GM18867 (cell line): ENCODE results near the gene ATP7B.

Experiments used
- ATAC-seq: cut with Tn5 transposase; IDR thresholded peaks from one replicate; pipeline ENCODE4 v1.9.1; 2021; ENCODE audit warnings: mild to moderate bottlenecking, moderate library complexity; ENCODE audit not compliant: unreplicated experiment

Gene ATP7B

DNA sequence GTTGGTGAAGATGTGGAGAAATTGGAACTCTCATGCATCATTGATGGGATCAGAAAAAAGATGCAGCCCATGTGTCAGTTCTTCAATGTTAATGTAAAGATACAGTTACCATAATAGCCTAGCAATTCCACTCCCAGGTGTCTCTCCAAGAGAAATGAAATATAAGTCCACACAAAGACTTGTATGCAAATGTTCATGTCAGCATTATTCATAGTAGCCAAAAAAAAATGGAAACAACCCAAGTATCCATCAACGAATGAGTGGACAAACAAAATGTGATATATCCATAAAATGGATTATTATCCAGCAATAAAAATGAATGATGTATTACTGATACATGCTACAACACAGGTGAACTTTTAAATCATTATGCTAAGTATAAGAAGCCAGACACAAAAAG, 110.8 kb downstream of the ATP7B start:
- no peak for ATAC-seq

DNA sequence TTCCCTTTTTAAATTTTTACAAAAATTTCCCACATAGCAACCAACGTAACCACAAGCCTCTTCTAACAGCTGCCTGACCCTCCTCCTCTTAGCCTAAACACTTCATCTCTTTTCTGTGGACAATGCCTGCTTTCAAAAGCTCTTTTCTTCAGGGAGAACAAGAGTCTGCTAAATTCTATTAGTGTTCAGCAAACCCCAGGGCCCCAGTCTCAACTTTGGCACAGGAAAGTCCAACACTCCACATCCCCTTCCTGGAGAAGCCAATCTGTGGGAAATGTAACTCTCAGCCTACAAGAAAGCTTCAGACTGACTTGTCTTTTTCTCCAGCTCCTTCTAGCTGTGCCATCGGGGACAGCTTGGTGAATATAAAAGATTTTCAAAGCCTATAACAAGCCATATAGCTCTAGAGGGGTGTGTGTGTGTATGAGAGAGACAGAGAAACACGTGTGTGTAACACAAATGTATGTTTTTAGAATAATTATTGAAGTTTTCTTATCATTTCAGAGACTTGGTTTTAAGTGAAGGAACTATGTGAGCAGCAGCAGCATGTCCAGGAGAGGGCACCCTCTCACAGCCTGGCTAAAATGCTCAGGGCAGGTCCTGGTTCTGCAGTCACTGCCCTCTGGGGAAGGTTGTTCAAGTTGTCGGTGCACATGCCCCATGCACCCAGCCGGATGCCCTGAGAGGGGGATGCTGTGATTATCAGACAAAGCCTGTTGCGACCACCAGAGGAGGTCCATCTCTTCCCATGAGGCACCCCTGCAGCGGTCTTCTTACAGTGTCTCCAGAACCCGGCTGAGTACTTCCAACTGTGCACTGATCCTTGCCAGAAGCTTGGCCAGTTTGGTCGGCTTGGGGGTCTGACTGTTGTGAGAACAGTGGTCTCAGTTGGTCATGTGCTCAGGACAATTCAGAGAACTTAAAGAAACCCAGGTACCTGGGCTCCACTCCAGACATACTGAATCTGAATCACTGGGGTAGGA, 115.1 kb downstream of the ATP7B start:
- ATAC-seq, result peak; percentile 90

DNA sequence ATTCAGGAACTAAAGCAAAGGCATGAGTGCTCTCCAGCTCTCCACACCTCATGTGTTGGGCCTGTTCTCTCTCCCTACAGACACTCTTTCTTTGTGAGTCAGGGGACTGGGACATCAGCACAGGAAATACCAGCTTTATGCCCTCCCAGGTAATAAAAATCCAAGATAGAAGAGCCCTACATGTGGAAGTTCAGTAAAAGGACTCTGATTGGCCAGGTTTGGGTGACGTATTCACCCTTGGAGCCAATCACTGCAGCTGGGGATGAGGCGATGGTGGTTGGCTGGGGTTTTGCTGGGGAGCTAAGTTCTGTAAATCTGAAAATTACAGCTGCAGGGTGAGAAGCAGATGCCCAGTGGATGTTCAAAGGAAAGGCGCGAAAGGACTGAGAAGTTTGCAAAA, 117.0 kb downstream of the ATP7B start:
- no peak for ATAC-seq

DNA sequence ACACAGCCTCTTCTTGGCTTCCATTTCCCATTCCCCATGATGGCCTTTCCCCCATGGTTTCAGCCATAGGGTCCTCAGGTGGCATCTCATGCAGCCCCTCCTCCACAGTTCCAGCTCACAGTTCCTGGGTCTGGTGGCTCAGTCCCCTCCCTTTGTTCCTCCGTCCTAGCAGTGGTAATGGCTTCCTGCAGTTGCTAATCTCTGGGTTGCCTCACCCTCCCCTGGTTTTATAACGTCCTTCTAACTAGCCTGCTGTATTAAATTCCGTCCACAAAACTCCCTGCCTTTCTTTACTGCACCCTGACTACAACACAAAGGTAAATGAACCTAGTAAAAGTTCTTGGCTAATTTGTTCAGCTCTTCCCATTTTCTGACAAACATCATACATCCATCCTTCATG, 118.6 kb downstream of the ATP7B start:
- ATAC-seq, result no peak

DNA sequence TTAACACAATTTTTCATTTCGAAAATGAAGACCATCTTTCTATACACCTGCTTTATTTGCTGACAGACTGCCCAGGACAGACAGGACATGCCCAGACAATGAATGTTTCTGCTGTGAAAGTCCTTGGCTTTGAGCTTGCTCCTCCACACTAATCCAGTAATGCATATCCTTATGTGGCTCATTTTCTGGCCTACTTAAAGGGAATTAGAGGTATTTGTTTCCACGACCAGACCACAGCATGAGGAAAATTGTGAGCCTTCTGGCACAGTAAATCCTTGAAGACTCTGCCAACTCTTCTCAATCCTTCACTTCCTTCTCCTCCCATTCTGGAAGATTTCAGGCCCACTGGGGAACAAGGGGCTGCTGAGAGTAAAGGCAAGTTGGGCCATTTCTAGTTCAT, 123.8 kb downstream of the ATP7B start:
- ATAC-seq, result no peak

DNA sequence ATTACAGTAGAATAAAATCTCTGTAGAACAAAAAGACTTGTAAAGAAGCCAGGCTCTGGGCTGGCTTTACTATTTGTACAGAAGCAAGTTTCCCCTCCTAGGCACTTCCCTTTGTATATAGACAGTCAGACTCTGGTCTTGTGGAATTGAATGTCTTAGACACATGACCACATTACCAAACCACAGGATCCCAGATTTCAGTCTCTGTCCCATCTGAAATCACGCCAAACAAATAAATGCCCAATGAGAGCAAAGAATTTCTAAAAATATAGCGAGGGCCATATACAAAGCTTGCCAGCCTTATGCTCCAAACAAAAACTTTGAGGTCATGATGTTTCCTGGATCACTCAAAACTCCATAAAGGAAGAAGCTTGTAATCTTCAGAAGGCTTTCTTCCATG, 125.6 kb downstream of the ATP7B start:
- no peak for ATAC-seq

DNA sequence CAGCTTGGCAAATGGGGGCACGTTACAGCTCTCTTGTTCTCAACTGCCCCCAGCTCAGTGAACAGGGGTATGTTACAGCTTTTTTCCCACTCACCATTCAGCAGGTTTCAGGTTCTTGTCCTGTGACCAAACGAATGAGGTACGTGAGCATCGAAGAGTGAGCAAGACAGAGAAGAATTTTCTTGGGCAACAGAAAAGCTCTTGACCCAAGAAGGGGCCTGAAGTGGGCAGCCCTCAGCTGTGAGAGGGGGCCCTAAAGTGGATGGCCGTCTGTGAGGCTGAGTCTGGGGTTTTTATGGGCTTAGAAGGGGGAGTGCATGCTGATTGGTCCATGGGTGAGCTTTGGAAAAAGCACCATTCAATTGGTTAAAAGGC, 128.0 kb downstream of the ATP7B start:
- no peak for ATAC-seq
